H1 (cell line): ENCODE data around the gene BCAP31. TPM values are rescaled to one million over a fixed set of nuclear protein-coding genes. Genes with fewer than 3 reads are reported as not detected.

Source experiments
- CTCF ChIA-PET: fragments of 300-600 bp; sonication (Branson Sonifier 250); formaldehyde crosslinking; loops from one replicate; lab custom pipeline; 2021; ENCODE audit not compliant: partially characterized antibody; lab: Charles Lee
- POLR2A ChIA-PET: fragments of 300-600 bp; sonication (Branson Sonifier 250); formaldehyde crosslinking; loops from one replicate; lab custom pipeline; 2021; ENCODE audit warnings: inconsistent platforms; ENCODE audit not compliant: partially characterized antibody; lab: Charles Lee
- DNase-seq, 2 experiments: peaks; one replicate each; pipeline versions ENCODE4 v3.0.0 to v3.0.0-alpha.2; 2010 to 2022; ENCODE audit warnings: low spot score in 2 of 2, low read depth in 1 of 2, mixed read lengths in 1 of 2
- FAIRE-seq: peaks from 2 replicates; lab custom pipeline; 2011; peaks lifted over from hg19 to GRCh38; lab: Jason Lieb, UNC
- H2AFZ ChIP-seq: 2 replicates; pipeline ENCODE4 v1.8.1; 2012; ENCODE audit warnings: low read length, inconsistent platforms
- H2AK5ac ChIP-seq: 2 replicates; pipeline ENCODE4 v1.6.1; 2013; ENCODE audit warnings: low read depth, low read length
- H2BK120ac ChIP-seq: replicated peaks from 2 replicates; pipeline ENCODE3; 2013; ENCODE audit warnings: low read depth, low read length, inconsistent platforms
- H2BK12ac ChIP-seq: 2 replicates; pipeline ENCODE4 v1.6.1; 2013; ENCODE audit warnings: low read depth, low read length
- H2BK15ac ChIP-seq: 2 replicates; pipeline ENCODE4 v1.6.1; 2013; ENCODE audit warnings: low read length
- H2BK20ac ChIP-seq: 2 replicates; pipeline ENCODE4 v1.6.1; 2013; ENCODE audit warnings: low read length
- H2BK5ac ChIP-seq: 2 replicates; pipeline ENCODE4 v1.6.1; 2013; ENCODE audit warnings: low read depth, low read length
- H3K14ac ChIP-seq: 2 replicates; pipeline ENCODE4 v1.6.1; 2013; ENCODE audit warnings: inconsistent platforms; ENCODE audit not compliant: insufficient read length
- H3K18ac ChIP-seq: 2 replicates; pipeline ENCODE4 v1.6.1; 2013; ENCODE audit warnings: low read length; ENCODE audit errors: extremely low read depth
- H3K23ac ChIP-seq: 2 replicates; pipeline ENCODE4 v1.6.1; 2013; ENCODE audit warnings: inconsistent platforms; ENCODE audit not compliant: insufficient read length
- H3K23me2 ChIP-seq: 2 replicates; pipeline ENCODE4 v1.6.1; 2013; ENCODE audit warnings: low read depth, low read length
- H3K27ac ChIP-seq: 2 replicates; pipeline ENCODE4 v1.6.1; 2011; ENCODE audit warnings: low read depth, low read length, inconsistent platforms
- H3K27me3 ChIP-seq, 4 experiments: replicated peaks in 1 of 4; 1 replicate in 1 of 4; 2 replicates in 3 of 4; pipeline versions ENCODE4 v1.6.1 to v1.8.1; 2011 to 2013; ENCODE audit warnings: low read length in 3 of 4, mild to moderate bottlenecking in 3 of 4, inconsistent platforms in 2 of 4, mixed read lengths in 2 of 4, moderate library complexity in 1 of 4; ENCODE audit not compliant: control insufficient read depth in 3 of 4, insufficient read depth in 3 of 4; ENCODE audit errors: extremely low read depth in 1 of 4
- H3K36me3 ChIP-seq, 4 experiments: 2 replicates each; pipeline versions ENCODE4 v1.6.1 to v1.8.1; 2011 to 2013; ENCODE audit warnings: mild to moderate bottlenecking in 4 of 4, low read length in 3 of 4, moderate library complexity in 2 of 4, control low read depth in 1 of 4, inconsistent platforms in 1 of 4; ENCODE audit not compliant: insufficient read depth in 4 of 4, control insufficient read depth in 2 of 4
- H3K4ac ChIP-seq: replicated peaks from 2 replicates; pipeline ENCODE3; 2013; ENCODE audit warnings: low read length, low read depth, mixed read lengths, inconsistent platforms; ENCODE audit not compliant: insufficient read length
- H3K4me1 ChIP-seq, 4 experiments: replicated peaks in 1 of 4; 1 replicate in 1 of 4; 2 replicates in 3 of 4; pipeline versions ENCODE4 v1.6.1 to v1.8.1; 2011 to 2013; ENCODE audit warnings: low read length in 3 of 4, inconsistent platforms in 2 of 4, mixed read lengths in 1 of 4; ENCODE audit not compliant: insufficient read depth in 4 of 4, control insufficient read depth in 3 of 4
- H3K4me2 ChIP-seq, 2 experiments: 2 replicates each; pipeline versions ENCODE4 v1.6.1 to v1.8.1; 2011 to 2013; ENCODE audit warnings: low read depth in 2 of 2, low read length in 2 of 2, control low read depth in 1 of 2, inconsistent platforms in 1 of 2, mild to moderate bottlenecking in 1 of 2; ENCODE audit not compliant: insufficient read depth in 1 of 2
- H3K4me3 ChIP-seq, 4 experiments: fragments of 200-600, 300-600 bp in 1 of 4; sonication (generic), shearing (Covaris generic), sonication (Bioruptor Twin) in 1 of 4; 2 replicates each; pipeline versions ENCODE4 v1.5.1 to v1.8.1; 2011 to 2016; ENCODE audit warnings: low read length in 4 of 4, low read depth in 3 of 4, control low read depth in 2 of 4, inconsistent platforms in 2 of 4, mild to moderate bottlenecking in 2 of 4, mixed read lengths in 1 of 4, moderate library complexity in 1 of 4; ENCODE audit not compliant: insufficient read depth in 2 of 4; ENCODE audit errors: extremely low read depth in 1 of 4
- H3K56ac ChIP-seq: replicated peaks from 2 replicates; pipeline ENCODE3; 2013; ENCODE audit warnings: low read depth, mild to moderate bottlenecking, mixed read lengths, low read length, inconsistent platforms; ENCODE audit not compliant: insufficient read length
- H3K79me1 ChIP-seq: 2 replicates; pipeline ENCODE4 v1.6.1; 2013; ENCODE audit warnings: low read depth, low read length, control low read depth
- H3K79me2 ChIP-seq, 2 experiments: 2 replicates each; pipeline versions ENCODE4 v1.6.1 to v1.8.1; 2012 to 2013; ENCODE audit warnings: low read length in 2 of 2, mild to moderate bottlenecking in 2 of 2, inconsistent platforms in 1 of 2; ENCODE audit not compliant: insufficient read depth in 2 of 2, control insufficient read depth in 1 of 2
- H3K9ac ChIP-seq, 4 experiments: replicated peaks in 1 of 4; 1 replicate in 1 of 4; 2 replicates in 3 of 4; pipeline versions ENCODE4 v1.6.1 to v1.8.1; 2011 to 2013; ENCODE audit warnings: low read depth in 3 of 4, low read length in 3 of 4, control low read depth in 2 of 4, mild to moderate bottlenecking in 2 of 4, moderate library complexity in 2 of 4, inconsistent platforms in 1 of 4; ENCODE audit errors: extremely low read depth in 1 of 4
- H3K9me3 ChIP-seq, 2 experiments: 2 replicates each; pipeline versions ENCODE4 v1.6.1 to v1.8.1; 2012 to 2013; ENCODE audit warnings: mild to moderate bottlenecking in 2 of 2, moderate library complexity in 2 of 2, control low read depth in 1 of 2, inconsistent platforms in 1 of 2, low read depth in 1 of 2, low read length in 1 of 2, mixed read lengths in 1 of 2; ENCODE audit not compliant: insufficient read depth in 2 of 2
- H4K20me1 ChIP-seq, 2 experiments: replicated peaks in 1 of 2; 2 replicates each; pipeline versions ENCODE3 to v1.8.1; 2011 to 2013; ENCODE audit warnings: inconsistent platforms in 2 of 2, low read length in 2 of 2, mild to moderate bottlenecking in 1 of 2; ENCODE audit not compliant: insufficient read depth in 2 of 2, control insufficient read depth in 1 of 2
- H4K5ac ChIP-seq: 2 replicates; pipeline ENCODE4 v1.6.1; 2013; ENCODE audit warnings: low read length, low read depth, mixed read lengths, inconsistent platforms; ENCODE audit not compliant: insufficient read length
- H4K8ac ChIP-seq: 2 replicates; pipeline ENCODE4 v1.8.0; 2013; ENCODE audit warnings: mild to moderate bottlenecking, moderate library complexity, low read length, inconsistent platforms; ENCODE audit not compliant: insufficient read depth; ENCODE audit errors: extremely low read depth
- H4K91ac ChIP-seq: replicated peaks from 2 replicates; pipeline ENCODE3; 2013; ENCODE audit warnings: low read length, mixed read lengths, inconsistent platforms; ENCODE audit not compliant: insufficient read length
- ATF2 ChIP-seq: IDR thresholded peaks from 2 replicates; pipeline ENCODE4 v1.6.1; 2012; ENCODE audit warnings: low read length, inconsistent platforms
- CEBPB ChIP-seq: IDR thresholded peaks from 2 replicates; pipeline ENCODE4 v1.6.1; 2012; ENCODE audit warnings: low read depth, low read length
- EP300 ChIP-seq, 2 experiments: IDR thresholded peaks; 1 replicate in 1 of 2; 2 replicates in 1 of 2; pipeline ENCODE4 v1.6.1; 2011 to 2012; ENCODE audit warnings: low read depth in 2 of 2, low read length in 2 of 2, mild to moderate bottlenecking in 2 of 2, borderline replicate concordance in 1 of 2, inconsistent platforms in 1 of 2, moderate library complexity in 1 of 2
- JUN ChIP-seq: IDR thresholded peaks from 2 replicates; pipeline ENCODE4 v1.6.1; 2011; ENCODE audit warnings: low read depth, mild to moderate bottlenecking, improper control_type of control experiment, low read length
- SP1 ChIP-seq: IDR thresholded peaks from 2 replicates; pipeline ENCODE4 v1.6.1; 2011; ENCODE audit warnings: low read depth, low read length
- WGBS, 2 experiments: shearing (Covaris generic) in 1 of 2; methylation state at CpG; one replicate each; pipeline versions ENCODE4 v1.1.6 to v1.1.7; 2013 to 2015; ENCODE audit warnings: low lambda C conversion rate in 2 of 2, mixed read lengths in 2 of 2, inconsistent platforms in 1 of 2, low coverage in 1 of 2, missing lambda C conversion rate in 1 of 2; ENCODE audit not compliant: insufficient replicate concordance in 2 of 2, insufficient coverage in 1 of 2, insufficient read length in 1 of 2; ENCODE audit errors: extremely low coverage in 1 of 2, missing lambda C conversion rate in 1 of 2; 5-methylcytosine and 5-hydroxymethylcytosine counted together
- polyA plus RNA-seq, 7 experiments: library from polyadenylated mRNA; depleted of rRNA in 3 of 7; stranded (reverse) in 5 of 7; unstranded in 2 of 7; fragments of >200 nt in 5 of 7; fragments of 200-250 nt in 2 of 7; gene quantifications; 1 replicate in 5 of 7; 2 replicates in 1 of 7; 4 replicates in 1 of 7; pipeline versions ENCODE4 v1.2.1 to v1.2.3, GENCODE V29; 2011 to 2013; ENCODE audit warnings: missing spikeins in 2 of 7, mixed read lengths in 2 of 7
- total RNA-seq: library from RNA; stranded (reverse); fragmentation: NEBNext Ultra II Directional; extraction: Animal tissue kit (Norgen Biotek cat#: 25700); gene quantifications from 2 replicates; pipeline ENCODE4 v1.2.1, GENCODE V29; 2021

The BCAP31 gene
- total and polyA plus RNA-seq, 2 of the 8 experiments (the other 6 are each of a cell fraction or from before 2014, with no cell fraction given) = 136 to 159 TPM

DNA sequence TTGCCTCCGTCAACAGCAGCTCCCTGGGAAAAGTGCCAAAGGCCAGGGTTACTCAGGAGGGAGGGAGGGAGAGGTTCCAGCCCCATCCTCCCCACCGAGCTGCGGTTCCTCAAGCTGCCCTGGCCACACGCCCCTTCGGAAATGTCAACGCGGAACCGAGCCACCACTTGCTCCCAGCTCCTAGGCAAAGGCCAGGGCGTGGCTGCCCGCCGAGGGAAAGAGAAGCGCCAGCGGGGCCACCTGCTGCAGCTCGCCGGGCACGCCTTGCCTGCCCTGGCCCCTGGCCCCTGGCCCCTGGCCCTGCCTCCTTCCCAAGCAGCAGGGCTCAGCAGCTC is 21.2 kb downstream of the BCAP31 start:
- Histone ChIP-seq H4K5ac (no peak overlapping the region), H3K4ac (no peak overlapping the region), H2BK15ac (no peak overlapping the region), H3K9ac (no peak overlapping the region), H3K27me3 (no peaks in the 10 kb centered on the region), H3K79me2 (no peaks in the 10 kb centered on the region), H3K9me3 (no peaks in the 10 kb centered on the region), H3K56ac (no peak overlapping the region), H3K23me2 (no peaks in the 10 kb centered on the region), H4K91ac (no peak overlapping the region), H4K8ac (no peak overlapping the region), H4K20me1 (no peaks in the 10 kb centered on the region), H3K4me2 (no peak overlapping the region), H2BK12ac (no peak overlapping the region), H2BK120ac (no peak overlapping the region), H3K79me1 (no peaks in the 10 kb centered on the region), H2AFZ (no peak overlapping the region), H2BK5ac (no peak overlapping the region), H2BK20ac (no peak overlapping the region), H3K36me3 (peaks cover 0 to 23% (median 4%) of the 10 kb centered on the region in 4 experiments; a peak in 6 of 8 replicates), H2AK5ac (no peak overlapping the region), H3K18ac (no peak overlapping the region), H3K14ac (no peak overlapping the region), H3K23ac (no peak overlapping the region), H3K4me1 (no peaks in the 10 kb centered on the region; a peak in 1 of 7 replicates), H3K4me3 (no peak overlapping the region), H3K27ac (no peak overlapping the region)
- POLR2A ChIA-PET = no interaction called here
- DNase-seq (no peak), FAIRE-seq (no peak)
- 98% methylated on average over 7 of the region's 16 CpGs; no CpG with 5 or more reads in 1 of the 2 experiments for WGBS, 2 experiments
- CTCF ChIA-PET = interaction anchor here (1.4 to 3.9 kb wide), 3 partner anchors 16 to 94 kb away, joined by 3 to 10 read pairs (median 5); partner anchors contain the start of gene SLC6A8
- TF ChIP-seq EP300 (IDR thresholded peaks at IDR 0.05; ENCODE audit: borderline replicate concordance in 1 of 2, low read depth in 2 of 2, low read length in 2 of 2) (no peak), CEBPB (no peak), SP1 (no peak), ATF2 (no peak), JUN (no peak)
